Measurements from ENCODE around the gene PHETA1. TPM values are rescaled to one million over a fixed set of nuclear protein-coding genes. Genes with fewer than 3 reads are reported as not detected.

The PHETA1 gene
- total RNA-seq, 1 experiment from 2014 or later: 3.4 TPM

DNA sequence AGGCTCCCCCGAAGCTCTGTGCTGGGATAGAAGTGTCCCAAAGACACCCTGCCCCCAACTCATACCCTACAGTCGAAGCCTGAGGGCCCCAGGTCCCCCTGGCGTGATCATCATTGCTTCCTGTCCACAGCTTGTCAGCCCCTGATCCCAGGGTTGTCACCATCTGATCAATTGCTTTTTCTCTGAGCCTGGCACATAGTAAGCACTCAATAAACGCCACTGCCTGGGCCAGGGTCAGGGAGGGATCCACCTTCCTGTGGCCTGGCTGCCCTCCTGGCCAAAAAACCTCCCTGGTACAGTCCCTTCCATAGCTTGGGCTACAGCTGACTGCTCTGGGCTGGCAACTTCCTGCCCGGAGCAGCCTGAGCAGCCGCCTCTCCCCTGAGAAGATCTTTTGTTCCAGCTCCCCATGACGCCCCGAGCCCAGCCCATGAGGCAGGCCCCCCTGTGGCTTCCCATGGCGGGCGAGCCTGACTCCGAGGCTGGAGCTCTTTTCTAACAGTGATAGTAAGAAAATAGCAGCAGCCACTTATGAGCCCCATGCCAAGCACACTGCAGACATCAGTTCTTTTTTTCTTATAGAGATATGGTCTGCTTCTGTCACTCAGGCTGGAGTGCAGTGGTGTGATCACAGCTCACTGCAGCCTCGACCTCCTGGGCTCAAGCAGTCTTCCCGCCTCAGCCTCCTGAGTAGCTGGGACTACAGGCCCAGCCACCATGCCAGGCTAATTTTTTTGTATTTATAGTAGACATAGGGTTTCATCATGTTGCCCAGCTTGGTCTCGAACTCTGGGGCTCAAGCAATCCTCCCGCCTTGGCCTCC is 43.3 kb upstream of the PHETA1 start:
- POLR2A ChIA-PET: interaction anchor here (0.7 to 1.3 kb wide), 4 partner anchors 8 to 22 kb away, joined by 3 read pairs; no protein-coding TSS in a partner anchor
- CTCF ChIA-PET: interaction anchor here (0.6 to 3.6 kb wide), 4 partner anchors 13 to 508 kb away, joined by 3 to 26 read pairs (median 4); no protein-coding TSS in a partner anchor
- H3K27me3 Mint-ChIP-seq (ENCODE audit: insufficient read depth, unreplicated experiment): no peaks in the 10 kb centered on the region
- TF ChIP-seq CTCF (IDR thresholded peaks at IDR 0.05; ENCODE audit: unreplicated experiment): no peak
- DNase-seq (ENCODE audit: unreplicated experiment): no peak
- H3K9me3 Mint-ChIP-seq (ENCODE audit: unreplicated experiment): no peaks in the 10 kb centered on the region
- no peak overlapping the region for H3K27ac Mint-ChIP-seq (ENCODE audit: low read depth, unreplicated experiment)
- BruUV-seq (replicated peaks): no TSS peak
- intact Hi-C loops (cut with micrococcal nuclease): no loop called here
- H3K36me3 Mint-ChIP-seq (ENCODE audit: insufficient read depth, unreplicated experiment): no peaks in the 10 kb centered on the region
- H3K4me1 Mint-ChIP-seq (ENCODE audit: insufficient read depth, unreplicated experiment): peaks cover 12% of the 10 kb centered on the region
- H3K4me3 Mint-ChIP-seq (ENCODE audit: unreplicated experiment): no peak overlapping the region

DNA sequence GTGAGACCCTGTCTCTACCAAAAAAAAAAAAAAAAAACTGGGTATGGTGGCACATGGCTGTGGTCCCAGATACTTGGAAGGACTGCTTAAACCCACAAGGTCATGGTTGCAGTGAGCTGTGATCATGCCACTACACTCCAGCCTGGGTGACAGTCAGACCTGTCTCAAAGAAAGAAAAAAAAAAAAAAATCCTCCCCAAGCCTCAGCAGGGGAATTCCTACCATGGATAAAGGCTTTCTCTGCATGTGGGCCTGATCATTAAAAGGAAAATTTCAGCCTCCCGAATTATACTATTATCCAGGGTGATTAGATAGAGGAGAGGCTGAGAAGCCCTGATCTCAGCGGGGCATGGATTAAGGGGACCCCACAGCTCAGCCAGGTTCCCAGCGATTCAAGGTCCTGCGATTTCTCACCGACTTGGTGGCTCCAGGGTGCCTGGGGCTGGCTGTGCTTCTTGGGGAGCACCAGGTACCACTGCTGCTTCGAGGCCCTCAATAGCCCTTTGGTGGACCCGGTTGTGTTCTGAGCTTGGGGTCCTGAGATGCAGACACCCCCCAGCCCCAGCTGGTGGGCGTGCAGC is 42.4 kb upstream of the PHETA1 start:
- no TSS peak for BruUV-seq (replicated peaks)
- no peaks in the 10 kb centered on the region for H3K27me3 Mint-ChIP-seq (ENCODE audit: insufficient read depth, unreplicated experiment)
- CTCF ChIA-PET: interaction anchor here (0.5 to 3.6 kb wide), 3 partner anchors 14 to 117 kb away, joined by 3 to 26 read pairs (median 3); no protein-coding TSS in a partner anchor
- peaks cover 12% of the 10 kb centered on the region for H3K4me1 Mint-ChIP-seq (ENCODE audit: insufficient read depth, unreplicated experiment)
- no peak for DNase-seq (ENCODE audit: unreplicated experiment)
- no peaks in the 10 kb centered on the region for H3K36me3 Mint-ChIP-seq (ENCODE audit: insufficient read depth, unreplicated experiment)
- intact Hi-C loops (cut with micrococcal nuclease): no loop called here
- TF ChIP-seq CTCF (IDR thresholded peaks at IDR 0.05; ENCODE audit: unreplicated experiment): no peak
- H3K27ac Mint-ChIP-seq (ENCODE audit: low read depth, unreplicated experiment): no peak overlapping the region
- H3K4me3 Mint-ChIP-seq (ENCODE audit: unreplicated experiment): no peak overlapping the region
- H3K9me3 Mint-ChIP-seq (ENCODE audit: unreplicated experiment): no peaks in the 10 kb centered on the region
- POLR2A ChIA-PET: no interaction called here

DNA sequence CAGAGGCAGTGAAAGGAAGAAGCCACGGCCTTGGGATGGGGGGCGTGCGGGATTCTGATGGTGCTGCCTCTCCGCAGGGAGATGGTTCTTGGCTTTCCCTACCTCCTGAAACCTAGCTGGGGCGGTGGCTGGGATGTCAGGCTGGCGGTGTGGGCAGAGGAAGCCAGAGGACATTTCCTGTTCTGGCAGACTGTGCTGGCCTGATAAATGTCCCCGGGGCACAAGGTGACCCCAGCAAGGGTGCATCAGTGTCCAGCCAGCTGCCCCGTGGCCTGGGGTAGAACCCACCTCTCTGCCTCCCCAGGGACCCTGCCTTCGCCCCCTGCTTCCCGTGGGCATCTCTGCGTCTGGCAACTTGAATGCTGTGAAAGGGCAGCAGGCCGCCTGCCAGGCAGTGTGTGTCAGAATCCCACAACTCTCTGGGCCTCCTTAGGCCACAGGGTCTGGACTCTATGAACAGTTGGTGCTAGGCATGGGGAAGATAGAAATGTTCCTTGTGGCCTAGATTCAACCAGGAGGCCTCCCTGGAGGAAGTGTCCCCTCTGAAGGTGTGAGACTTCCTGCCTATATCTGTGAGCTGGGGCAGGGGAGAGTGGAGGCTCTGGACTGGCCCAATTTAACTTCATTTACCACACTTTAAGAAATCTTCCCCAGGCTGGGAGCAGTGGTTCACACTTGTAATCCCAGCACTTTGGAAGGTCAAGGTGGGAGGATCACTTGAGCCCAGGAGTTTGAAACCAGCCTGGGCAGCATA is 41.7 kb upstream of the PHETA1 start:
- intact Hi-C loops (cut with micrococcal nuclease): no loop called here
- H3K27me3 Mint-ChIP-seq (ENCODE audit: insufficient read depth, unreplicated experiment): no peaks in the 10 kb centered on the region
- CTCF ChIA-PET: interaction anchor here (0.6 to 3.6 kb wide), 3 partner anchors 14 to 1826 kb away, joined by 3 to 26 read pairs (median 3); no protein-coding TSS in a partner anchor
- DNase-seq (ENCODE audit: unreplicated experiment): no peak
- BruUV-seq (replicated peaks): no TSS peak
- peaks cover 12% of the 10 kb centered on the region for H3K4me1 Mint-ChIP-seq (ENCODE audit: insufficient read depth, unreplicated experiment)
- no peak for TF ChIP-seq CTCF (IDR thresholded peaks at IDR 0.05; ENCODE audit: unreplicated experiment)
- no peak overlapping the region for H3K4me3 Mint-ChIP-seq (ENCODE audit: unreplicated experiment)
- POLR2A ChIA-PET: no interaction called here
- no peaks in the 10 kb centered on the region for H3K9me3 Mint-ChIP-seq (ENCODE audit: unreplicated experiment)
- H3K27ac Mint-ChIP-seq (ENCODE audit: low read depth, unreplicated experiment): peak overlapping the region; percentile 37
- H3K36me3 Mint-ChIP-seq (ENCODE audit: insufficient read depth, unreplicated experiment): no peaks in the 10 kb centered on the region
